ENCODE measurements around the gene CDC14B. TPM values are rescaled to one million over a fixed set of nuclear protein-coding genes. Genes with fewer than 3 reads are reported as not detected.
A peak's percentile ranks its signal among the peaks of the same experiment; 100 is the strongest.
"Not testable (repeated sequence)": the region's sequence is repeated elsewhere in the genome, so short reads cannot be mapped to it uniquely, and the experiment has no call there.

The CDC14B gene
- total RNA-seq, 1 experiment from 2014 or later = 38.5 TPM

GRCh38 chr9:96646081-96646991 is 26.7 kb upstream of the CDC14B start:
- Histone ChIP-seq H3K4me3 (ENCODE audit: insufficient read depth, low read depth, low read length) (no peak overlapping the region), H3K36me3 (replicated peaks; ENCODE audit: control insufficient read depth, insufficient read depth, low read length) (no peaks in the 10 kb centered on the region), H3K27me3 (ENCODE audit: control insufficient read depth, insufficient read depth, low read length) (no peaks in the 10 kb centered on the region)
- DNase-seq = no peak

- DNase-seq = no peak
- Histone ChIP-seq H3K4me3 (ENCODE audit: insufficient read depth, low read depth, low read length) (no peak overlapping the region), H3K36me3 (replicated peaks; ENCODE audit: control insufficient read depth, insufficient read depth, low read length) (no peaks in the 10 kb centered on the region), H3K27me3 (ENCODE audit: control insufficient read depth, insufficient read depth, low read length) (no peaks in the 10 kb centered on the region)
These were observed 24.5 kb upstream of the CDC14B start for GRCh38 chr9:96644137-96644536.

GRCh38 chr9:96641514-96641913 is 21.9 kb upstream of the CDC14B start:
- no peak for DNase-seq

DNA sequence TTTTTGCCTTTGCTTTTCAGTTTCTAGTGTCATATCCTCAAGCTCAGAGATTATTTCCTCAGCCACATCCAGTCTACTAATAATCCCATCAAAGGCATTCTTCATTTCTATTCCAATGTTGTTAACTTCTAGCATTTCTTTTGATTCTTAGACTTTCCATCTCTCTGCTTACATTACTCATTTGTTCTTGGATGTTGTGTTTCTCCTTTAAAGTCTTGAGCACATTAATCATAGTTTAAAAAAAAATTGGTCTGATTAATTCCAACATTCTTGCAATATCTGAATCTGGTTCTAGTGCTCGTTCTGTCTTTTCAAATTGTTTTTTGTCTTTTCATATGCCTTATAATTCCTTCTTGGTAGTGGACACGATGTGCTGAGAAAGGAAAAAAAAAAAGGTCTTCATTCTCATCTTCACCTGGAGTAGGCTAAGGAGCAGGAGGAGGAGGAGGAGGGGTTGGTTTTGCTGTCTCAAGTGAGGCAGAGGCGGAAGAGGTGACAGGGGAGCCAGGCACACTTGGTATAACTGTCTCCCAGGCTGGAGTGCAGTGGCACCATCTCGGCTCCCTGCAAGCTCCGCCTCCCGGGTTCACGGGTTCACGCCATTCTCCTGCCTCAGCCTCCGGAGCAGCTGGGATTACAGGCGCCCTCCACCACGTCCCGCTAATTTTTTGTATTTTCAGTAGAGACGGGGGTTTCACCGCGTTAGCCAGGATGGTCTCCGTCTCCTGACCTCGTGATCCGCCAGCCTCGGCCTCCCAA is 19.1 kb upstream of the CDC14B start:
- Histone ChIP-seq H3K4me3 (ENCODE audit: insufficient read depth, low read depth, low read length) (no peak overlapping the region), H3K27me3 (ENCODE audit: control insufficient read depth, insufficient read depth, low read length) (no peaks in the 10 kb centered on the region), H3K36me3 (replicated peaks; ENCODE audit: control insufficient read depth, insufficient read depth, low read length) (no peaks in the 10 kb centered on the region)
- DNase-seq = no peak

More at GRCh38 chr9:96641514-96641913, 21.9 kb upstream of the CDC14B start:
- no peaks in the 10 kb centered on the region for H3K36me3 ChIP-seq (replicated peaks; ENCODE audit: control insufficient read depth, insufficient read depth, low read length)
- H3K27me3 ChIP-seq (ENCODE audit: control insufficient read depth, insufficient read depth, low read length) = no peaks in the 10 kb centered on the region
- H3K4me3 ChIP-seq (ENCODE audit: insufficient read depth, low read depth, low read length) = no peak overlapping the region

DNA sequence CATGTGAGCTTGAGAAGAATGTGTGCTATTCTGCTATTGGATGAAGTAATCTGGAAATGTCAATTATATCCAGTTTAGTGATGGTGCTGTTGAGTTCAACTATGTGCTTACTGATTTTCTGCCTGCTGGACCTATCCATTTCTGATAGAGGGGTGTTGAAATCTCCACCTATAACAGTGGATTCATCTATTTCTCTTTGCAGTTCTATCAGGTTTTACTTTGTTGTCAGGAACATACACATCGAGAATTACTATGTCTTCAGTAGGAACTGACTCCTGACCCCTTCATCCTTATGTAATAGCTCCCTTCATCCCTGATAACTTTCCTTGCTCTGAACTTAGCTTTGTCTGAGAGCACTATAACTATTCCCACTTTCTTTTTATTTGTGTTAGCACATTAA is 16.7 kb upstream of the CDC14B start:
- Histone ChIP-seq H3K4me3 (ENCODE audit: insufficient read depth, low read depth, low read length) (no peak overlapping the region), H3K36me3 (replicated peaks; ENCODE audit: control insufficient read depth, insufficient read depth, low read length) (no peaks in the 10 kb centered on the region), H3K27me3 (ENCODE audit: control insufficient read depth, insufficient read depth, low read length) (no peaks in the 10 kb centered on the region)
- no peak for DNase-seq

DNA sequence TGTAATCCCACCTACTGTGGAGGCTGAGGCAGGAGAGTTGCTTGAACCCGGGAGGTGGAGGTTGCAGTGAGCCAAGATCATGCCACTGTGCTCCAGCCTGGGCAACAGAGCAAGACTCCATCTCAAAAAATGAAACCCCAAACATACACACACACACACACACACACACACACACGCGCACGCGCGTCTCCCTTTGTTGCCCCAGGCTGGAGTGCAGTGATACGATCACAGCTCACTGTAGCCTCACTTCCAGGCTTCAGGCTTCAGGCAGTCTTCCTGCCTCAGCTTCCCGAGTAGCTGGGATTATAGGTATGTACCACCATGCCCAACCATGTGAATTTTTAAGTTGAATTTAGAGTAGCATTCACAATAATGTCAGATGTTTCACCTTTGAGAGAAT is 13.9 kb upstream of the CDC14B start:
- not testable (repeated sequence) for DNase-seq; H3K4me3 ChIP-seq (ENCODE audit: insufficient read depth, low read depth, low read length); H3K36me3 ChIP-seq (replicated peaks; ENCODE audit: control insufficient read depth, insufficient read depth, low read length); H3K27me3 ChIP-seq (ENCODE audit: control insufficient read depth, insufficient read depth, low read length)

DNA sequence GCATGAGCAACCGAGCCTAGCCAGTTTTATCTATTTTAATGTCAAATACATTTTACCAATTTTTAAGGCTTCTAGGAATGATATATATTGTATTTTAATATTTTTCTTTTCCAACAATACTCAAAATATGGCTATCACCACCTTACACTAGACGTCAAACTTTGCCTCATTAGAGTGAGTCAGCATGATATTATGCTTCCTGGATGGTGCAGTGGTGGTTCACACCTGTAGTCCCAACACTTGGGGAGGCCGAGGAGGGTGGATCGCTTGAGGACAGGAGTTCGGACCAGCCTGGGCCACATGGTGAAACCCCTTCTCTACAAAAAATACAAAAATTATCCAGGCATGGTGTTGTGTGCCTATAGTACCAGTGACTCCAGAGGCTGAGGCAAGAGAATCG is 7.3 kb upstream of the CDC14B start:
- Histone ChIP-seq H3K4me3 (ENCODE audit: insufficient read depth, low read depth, low read length) (no peak overlapping the region), H3K36me3 (replicated peaks; ENCODE audit: control insufficient read depth, insufficient read depth, low read length) (no peaks in the 10 kb centered on the region), H3K27me3 (ENCODE audit: control insufficient read depth, insufficient read depth, low read length) (no peaks in the 10 kb centered on the region; the same call in 1 of the 2 replicates)
- DNase-seq = no peak

DNA sequence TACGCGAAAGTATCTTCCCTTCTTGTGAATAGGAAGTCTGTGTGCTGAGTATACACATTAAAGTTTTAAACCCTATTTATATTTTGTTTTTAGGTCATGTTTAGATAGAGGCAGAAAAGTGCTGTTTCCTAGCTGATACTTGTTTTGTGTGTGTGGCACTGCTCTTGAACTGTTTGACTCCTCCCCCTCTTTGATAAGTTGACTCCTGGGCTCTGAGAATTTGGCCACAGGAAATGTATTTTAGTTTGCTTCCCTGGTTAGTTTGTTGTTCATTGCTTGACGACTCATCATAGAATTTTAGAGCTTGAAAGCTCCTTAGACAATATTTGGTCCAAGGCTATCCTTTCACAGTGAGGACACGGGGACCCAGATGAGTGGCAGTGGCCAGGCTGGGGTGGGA is 2.0 kb upstream of the CDC14B start:
- Histone ChIP-seq H3K36me3 (replicated peaks; ENCODE audit: control insufficient read depth, insufficient read depth, low read length) (no peaks in the 10 kb centered on the region), H3K27me3 (ENCODE audit: control insufficient read depth, insufficient read depth, low read length) (peaks cover 11% of the 10 kb centered on the region), H3K4me3 (ENCODE audit: insufficient read depth, low read depth, low read length) (no peak overlapping the region)
- DNase-seq = peak; percentile 41

GRCh38 chr9:96620832-96621269 is 1.2 kb upstream of the CDC14B start:
- peaks cover 11% of the 10 kb centered on the region for H3K27me3 ChIP-seq (ENCODE audit: control insufficient read depth, insufficient read depth, low read length)
- DNase-seq = peak; percentile 74
- H3K4me3 ChIP-seq (ENCODE audit: insufficient read depth, low read depth, low read length) = peak overlapping the region; percentile 6; the same call in 1 of the 2 replicates
- H3K36me3 ChIP-seq (replicated peaks; ENCODE audit: control insufficient read depth, insufficient read depth, low read length) = no peaks in the 10 kb centered on the region

- peak overlapping the region; percentile 68 for H3K4me3 ChIP-seq (ENCODE audit: insufficient read depth, low read depth, low read length)
- DNase-seq = peak; percentile 20
- H3K27me3 ChIP-seq (ENCODE audit: control insufficient read depth, insufficient read depth, low read length) = peaks cover 11% of the 10 kb centered on the region
- no peaks in the 10 kb centered on the region for H3K36me3 ChIP-seq (replicated peaks; ENCODE audit: control insufficient read depth, insufficient read depth, low read length)
These were observed 505 bp upstream of the CDC14B start for GRCh38 chr9:96620181-96620514.

- Histone ChIP-seq H3K27me3 (ENCODE audit: control insufficient read depth, insufficient read depth, low read length) (peaks cover 11% of the 10 kb centered on the region), H3K4me3 (ENCODE audit: insufficient read depth, low read depth, low read length) (peak overlapping the region; percentile 68), H3K36me3 (replicated peaks; ENCODE audit: control insufficient read depth, insufficient read depth, low read length) (no peaks in the 10 kb centered on the region)
- DNase-seq = no peak
These were observed 548 bp downstream of the CDC14B start for GRCh38 chr9:96619124-96619465.

- DNase-seq = peak; percentile 72
These were observed 1.2 kb downstream of the CDC14B start for GRCh38 chr9:96618209-96619123.

GRCh38 chr9:96617439-96618185 is 2.0 kb downstream of the CDC14B start:
- Histone ChIP-seq H3K27me3 (ENCODE audit: control insufficient read depth, insufficient read depth, low read length) (peaks cover 11% of the 10 kb centered on the region), H3K36me3 (replicated peaks; ENCODE audit: control insufficient read depth, insufficient read depth, low read length) (no peaks in the 10 kb centered on the region), H3K4me3 (ENCODE audit: insufficient read depth, low read depth, low read length) (peak overlapping the region; percentile 68; the same call in 1 of the 2 replicates)
- peak; percentile 45 for DNase-seq

More at GRCh38 chr9:96618209-96619123, 1.2 kb downstream of the CDC14B start:
- no peaks in the 10 kb centered on the region for H3K36me3 ChIP-seq (replicated peaks; ENCODE audit: control insufficient read depth, insufficient read depth, low read length)
- peaks cover 11% of the 10 kb centered on the region for H3K27me3 ChIP-seq (ENCODE audit: control insufficient read depth, insufficient read depth, low read length)
- H3K4me3 ChIP-seq (ENCODE audit: insufficient read depth, low read depth, low read length) = peak overlapping the region; percentile 68
